ENCODE measurements around the gene DPF3.

Gene DPF3

GRCh38 chr14:72582582-72582981 lies 311.3 kb downstream of the DPF3 start:
- DNase-seq: no peak

- no peak for DNase-seq
These were observed 315.4 kb downstream of the DPF3 start for GRCh38 chr14:72578514-72578913.

- DNase-seq: no peak
These were observed 316.4 kb downstream of the DPF3 start for GRCh38 chr14:72577521-72577920.

DNA sequence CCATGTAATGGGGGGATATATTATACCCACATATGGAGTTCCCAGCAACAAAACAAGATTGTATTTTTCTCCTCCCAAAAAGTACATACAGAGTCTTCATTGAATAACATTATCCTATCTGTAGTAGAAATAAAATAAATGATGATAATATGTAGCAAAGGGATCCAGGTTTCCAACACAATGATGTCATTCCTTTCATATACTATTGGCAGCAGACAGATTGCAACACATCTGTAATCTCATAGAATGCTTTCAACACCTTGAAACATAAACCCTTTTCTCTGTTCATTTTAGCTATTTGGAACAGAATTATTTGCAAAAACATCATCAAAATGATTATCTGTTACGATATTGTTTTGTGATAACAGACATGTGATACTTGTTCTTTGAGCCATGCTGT lies 317.6 kb downstream of the DPF3 start:
- DNase-seq: no peak

GRCh38 chr14:72574715-72575114 lies 319.2 kb downstream of the DPF3 start:
- DNase-seq: no peak

DNA sequence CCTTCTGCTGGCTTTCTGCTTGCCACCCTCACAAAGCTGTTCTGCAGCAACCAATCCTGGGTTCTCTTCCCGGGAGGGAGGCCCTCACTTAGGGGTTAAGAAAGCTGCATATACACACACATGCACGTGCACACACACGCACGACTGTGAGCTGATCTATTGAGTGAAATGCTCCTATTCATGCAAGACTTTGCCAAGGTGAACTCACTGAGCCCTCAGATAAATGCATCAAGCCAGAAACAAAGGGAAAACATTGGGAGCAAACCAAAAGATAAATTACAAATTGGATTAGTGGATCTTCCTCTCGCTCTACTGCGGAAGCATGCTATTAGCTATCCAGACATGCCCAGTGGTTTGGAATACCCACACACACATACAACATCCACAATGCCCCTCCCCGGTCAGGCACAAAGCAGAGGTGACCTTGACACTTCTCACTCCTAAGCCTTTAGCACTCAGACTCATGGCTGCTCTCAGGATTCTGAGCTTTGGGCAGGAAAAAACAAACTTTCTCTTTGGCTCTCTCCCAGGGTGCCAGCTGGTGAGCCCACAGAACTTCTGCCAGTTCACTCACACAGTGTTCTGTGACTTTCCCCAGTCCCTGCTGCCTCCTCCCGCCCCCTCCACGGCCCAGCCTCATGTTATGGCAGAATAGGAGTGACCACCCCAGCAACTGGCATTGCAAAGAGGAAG lies 320.0 kb downstream of the DPF3 start:
- no peak for DNase-seq
